HG03039 (cell line): Measurements from ENCODE around the gene PAQR4.
"Not testable (repeated sequence)": the region's sequence is repeated elsewhere in the genome, so short reads cannot be mapped to it uniquely, and the experiment has no call there.

Experiments
- ATAC-seq: cut with Tn5 transposase; IDR thresholded peaks from one replicate; pipeline ENCODE4 v1.9.1; 2021; ENCODE audit warnings: mild to moderate bottlenecking, moderate library complexity; ENCODE audit not compliant: unreplicated experiment

PAQR4 gene

GRCh38 chr16:2968738-2969544, at the start of gene PAQR4:
Gene PAQR4, plus strand, starts transcription at chr16:2969348. Its CDS starts 327 bp downstream, at chr16:2969675.
- peak; percentile 70 for ATAC-seq

GRCh38 chr16:2919511-2920255, 49.5 kb upstream of the PAQR4 start:
- ATAC-seq: no peak

- no peak for ATAC-seq
Measured at GRCh38 chr16:2923481-2923880, 45.7 kb upstream of the PAQR4 start.

GRCh38 chr16:2924901-2925755, 44.0 kb upstream of the PAQR4 start:
- no peak for ATAC-seq

GRCh38 chr16:2925951-2926649, 43.0 kb upstream of the PAQR4 start:
- ATAC-seq: no peak

GRCh38 chr16:2926650-2926999, 42.5 kb upstream of the PAQR4 start:
- no peak for ATAC-seq

GRCh38 chr16:2927010-2927646, 42.0 kb upstream of the PAQR4 start:
- no peak for ATAC-seq

- not testable (repeated sequence) for ATAC-seq
Measured at GRCh38 chr16:2928151-2928550, 41.0 kb upstream of the PAQR4 start.

GRCh38 chr16:2928796-2929195, 40.4 kb upstream of the PAQR4 start:
- no peak for ATAC-seq

- ATAC-seq: no peak
Measured at GRCh38 chr16:2929693-2930092, 39.5 kb upstream of the PAQR4 start.

GRCh38 chr16:2930236-2930635, 38.9 kb upstream of the PAQR4 start:
- ATAC-seq: no peak

- not testable (repeated sequence) for ATAC-seq
Measured at GRCh38 chr16:2931231-2931914, 37.8 kb upstream of the PAQR4 start.

GRCh38 chr16:2933136-2933535, 36.0 kb upstream of the PAQR4 start:
- ATAC-seq: no peak

GRCh38 chr16:2933701-2934100, 35.4 kb upstream of the PAQR4 start:
- ATAC-seq: no peak

GRCh38 chr16:2934450-2934849, 34.7 kb upstream of the PAQR4 start:
- no peak for ATAC-seq

GRCh38 chr16:2936436-2937011, 32.6 kb upstream of the PAQR4 start:
- ATAC-seq: no peak

- ATAC-seq: no peak
Measured at GRCh38 chr16:2937170-2937569, 32.0 kb upstream of the PAQR4 start.

GRCh38 chr16:2938206-2938605, 30.9 kb upstream of the PAQR4 start:
- ATAC-seq: no peak

GRCh38 chr16:2939968-2940367, 29.2 kb upstream of the PAQR4 start:
- ATAC-seq: no peak
